PC-3 (cell line): ENCODE data around the gene SAP30BP.

ENCODE experiments used
- CTCF ChIP-seq: fragments of 300-600 bp; sonication (generic); conservative IDR thresholded peaks from 2 replicates; pipeline ENCODE4 v1.5.1; 2017; ENCODE audit warnings: antibody characterized with exemption, low read depth, mild to moderate bottlenecking, low read length
- EZH2 ChIP-seq: fragments of 300-600 bp; sonication (generic); IDR thresholded peaks from one replicate; pipeline ENCODE4 v1.6.1; 2017; ENCODE audit warnings: antibody characterized with exemption, mild to moderate bottlenecking, low read length; ENCODE audit not compliant: unreplicated experiment

- TF ChIP-seq CTCF = no peak
- TF ChIP-seq EZH2 = no peak
Observed at GRCh38 chr17:75723171-75723930, 56.2 kb downstream of the SAP30BP start.
